Measurements from ENCODE around the gene MGAT5.

Gene MGAT5

DNA sequence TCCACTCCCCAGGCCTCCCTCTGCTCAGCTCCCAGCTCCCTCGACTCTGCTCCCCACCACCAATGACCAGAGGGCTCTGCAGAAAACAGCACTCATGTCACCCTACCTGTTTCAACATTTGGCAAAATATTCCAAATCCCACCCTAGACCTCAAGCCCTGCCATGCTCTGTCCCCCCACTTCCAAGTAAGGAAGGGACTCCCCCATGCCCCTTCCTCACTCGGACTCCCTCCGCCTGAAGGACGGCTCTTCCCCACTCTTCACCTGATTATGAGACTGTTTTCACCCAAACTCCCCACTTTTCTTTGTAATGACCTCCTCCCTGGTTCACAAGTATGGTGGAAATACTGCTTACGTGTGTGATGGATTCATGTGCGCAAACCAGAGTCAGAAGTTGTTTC lies 208.4 kb downstream of the MGAT5 start:
- TF ChIP-seq, protein P1, sequence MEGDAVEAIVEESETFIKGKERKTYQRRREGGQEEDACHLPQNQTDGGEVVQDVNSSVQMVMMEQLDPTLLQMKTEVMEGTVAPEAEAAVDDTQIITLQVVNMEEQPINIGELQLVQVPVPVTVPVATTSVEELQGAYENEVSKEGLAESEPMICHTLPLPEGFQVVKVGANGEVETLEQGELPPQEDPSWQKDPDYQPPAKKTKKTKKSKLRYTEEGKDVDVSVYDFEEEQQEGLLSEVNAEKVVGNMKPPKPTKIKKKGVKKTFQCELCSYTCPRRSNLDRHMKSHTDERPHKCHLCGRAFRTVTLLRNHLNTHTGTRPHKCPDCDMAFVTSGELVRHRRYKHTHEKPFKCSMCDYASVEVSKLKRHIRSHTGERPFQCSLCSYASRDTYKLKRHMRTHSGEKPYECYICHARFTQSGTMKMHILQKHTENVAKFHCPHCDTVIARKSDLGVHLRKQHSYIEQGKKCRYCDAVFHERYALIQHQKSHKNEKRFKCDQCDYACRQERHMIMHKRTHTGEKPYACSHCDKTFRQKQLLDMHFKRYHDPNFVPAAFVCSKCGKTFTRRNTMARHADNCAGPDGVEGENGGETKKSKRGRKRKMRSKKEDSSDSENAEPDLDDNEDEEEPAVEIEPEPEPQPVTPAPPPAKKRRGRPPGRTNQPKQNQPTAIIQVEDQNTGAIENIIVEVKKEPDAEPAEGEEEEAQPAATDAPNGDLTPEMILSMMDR (IDR thresholded peaks at IDR 0.05; ENCODE audit: insufficient read depth, low read depth, low read length, missing control alignments), result no peak
- no peak for DNase-seq (ENCODE audit: low read depth)
- no peak overlapping the region for H3K4me3 ChIP-seq (ENCODE audit: low read length)

DNA sequence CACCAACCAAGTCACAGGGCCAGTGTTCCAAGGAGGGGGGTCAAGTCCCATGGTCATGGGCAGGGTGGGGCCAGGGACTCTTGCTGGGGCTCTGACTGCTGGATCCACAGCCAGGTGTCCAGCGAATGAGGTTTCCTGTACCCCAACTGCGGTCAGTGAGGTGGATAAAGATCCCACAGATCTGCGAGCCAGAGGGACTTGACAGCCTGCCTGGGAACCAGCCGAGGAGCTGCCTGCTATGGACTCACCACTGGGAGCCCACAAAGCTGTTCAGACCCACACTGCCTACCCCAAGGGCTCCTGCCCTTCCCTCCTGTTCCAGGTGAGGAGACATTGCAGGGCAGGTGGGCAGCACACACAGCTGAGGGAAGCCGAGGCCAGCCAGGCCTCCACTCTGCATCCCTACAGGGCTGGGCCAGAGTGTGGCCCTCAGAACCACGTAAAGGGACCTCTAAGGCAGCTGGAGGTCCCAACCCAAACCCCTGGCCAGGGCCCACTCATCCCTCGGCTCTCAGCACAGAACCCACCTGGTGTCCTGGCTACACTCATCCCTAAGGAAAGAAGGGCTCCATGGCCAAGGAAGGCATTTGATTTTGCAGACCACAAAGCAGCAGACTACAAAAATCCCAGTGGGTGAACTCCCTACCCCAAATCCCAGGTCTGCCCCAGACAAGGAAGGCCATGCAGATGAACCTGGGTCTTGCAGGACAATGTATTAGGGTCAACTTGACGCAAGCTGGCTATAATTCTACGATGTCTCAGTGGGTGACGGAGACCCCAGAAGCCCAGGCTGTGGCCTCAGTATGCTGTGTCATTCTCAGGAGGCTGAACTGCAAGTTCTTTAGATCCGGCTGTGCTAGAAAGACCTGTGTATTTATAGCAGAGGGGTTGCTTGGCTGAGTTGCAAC lies 209.2 kb downstream of the MGAT5 start:
- TF ChIP-seq, protein P1 (IDR thresholded peaks at IDR 0.05; ENCODE audit: insufficient read depth, low read depth, low read length, missing control alignments), result no peak
- no peak for DNase-seq (ENCODE audit: low read depth)
- H3K4me3 ChIP-seq (ENCODE audit: low read length), result no peak overlapping the region

DNA sequence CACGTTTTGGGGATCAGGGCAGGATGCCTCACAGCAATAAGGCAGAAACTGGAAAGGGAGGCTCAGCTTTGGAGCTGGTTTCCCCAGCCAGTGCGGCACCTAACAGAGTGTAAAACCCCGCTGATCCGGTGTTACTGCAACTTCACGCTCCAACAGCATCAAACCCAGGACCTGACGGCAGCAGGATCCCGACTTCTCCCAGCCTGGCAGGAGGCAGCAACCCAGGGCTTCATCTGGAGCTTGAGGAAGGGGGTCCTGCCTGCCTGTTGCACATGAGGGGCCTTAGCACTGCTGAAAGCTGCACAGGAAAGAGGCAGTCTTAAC lies 209.8 kb downstream of the MGAT5 start:
- H3K4me3 ChIP-seq (ENCODE audit: low read length), result no peak overlapping the region
- TF ChIP-seq, protein P1 (IDR thresholded peaks at IDR 0.05; ENCODE audit: insufficient read depth, low read depth, low read length, missing control alignments), result no peak
- DNase-seq (ENCODE audit: low read depth), result no peak

DNA sequence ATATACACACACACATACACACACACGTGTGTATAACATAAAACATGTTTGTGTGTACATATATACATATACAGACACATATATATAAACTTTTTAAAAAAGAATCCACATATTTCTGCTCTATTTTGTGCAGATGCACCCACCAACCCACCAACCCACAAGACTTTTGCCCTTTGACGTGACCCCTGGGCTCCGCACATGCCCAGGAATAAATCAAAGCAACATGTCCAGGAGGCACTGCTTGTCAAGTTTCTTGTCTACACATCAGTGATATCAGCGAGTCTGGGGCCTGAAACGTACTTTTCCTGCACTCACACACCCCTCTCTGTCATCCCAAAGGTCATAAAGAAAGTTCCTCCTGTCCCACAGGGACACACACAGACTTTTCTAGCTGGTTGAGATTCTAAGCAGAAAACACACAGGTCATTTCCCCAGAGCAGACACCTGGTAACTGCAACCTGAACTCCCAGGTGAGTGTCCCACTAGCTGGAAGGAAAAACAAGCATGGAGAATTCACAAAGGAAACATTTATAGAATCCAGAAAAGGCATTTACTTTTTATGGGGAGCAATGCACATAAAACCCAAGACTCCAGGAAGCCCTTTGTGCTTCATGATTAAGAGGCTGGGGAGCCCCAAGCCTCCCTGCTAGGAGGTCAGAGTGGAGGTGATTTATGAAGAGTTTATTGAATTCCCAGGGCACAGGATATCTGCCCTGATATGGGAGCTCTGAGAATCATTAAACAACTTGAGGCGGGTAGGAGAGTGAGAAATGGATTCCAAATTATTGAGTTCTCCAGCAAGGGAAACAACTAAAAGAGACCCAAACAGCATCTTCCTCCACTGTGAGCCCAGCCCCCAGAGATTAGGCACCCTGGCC lies 211.6 kb downstream of the MGAT5 start:
- no peak for DNase-seq (ENCODE audit: low read depth)
- no peak overlapping the region for H3K4me3 ChIP-seq (ENCODE audit: low read length)
- TF ChIP-seq, protein P1 (IDR thresholded peaks at IDR 0.05; ENCODE audit: insufficient read depth, low read depth, low read length, missing control alignments), result no peak

DNA sequence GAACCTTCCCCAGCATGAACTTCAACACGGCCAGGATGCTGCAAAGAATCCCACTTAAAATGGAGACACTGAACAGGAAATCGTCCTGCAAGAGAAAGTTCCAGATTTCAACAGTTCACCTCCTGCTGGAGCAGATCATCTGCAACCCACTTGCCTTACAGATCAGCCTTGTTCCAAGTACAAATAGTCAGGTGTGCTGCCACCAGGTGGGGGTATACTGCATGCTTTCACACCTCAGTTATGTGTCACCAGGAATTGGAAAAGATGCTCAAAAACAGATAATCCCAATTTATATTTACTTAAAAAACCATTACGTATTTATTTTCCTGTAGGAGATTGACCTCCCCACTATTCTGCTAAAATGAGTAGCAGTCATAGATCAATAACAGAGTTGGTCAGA lies 212.3 kb downstream of the MGAT5 start:
- no peak overlapping the region for H3K4me3 ChIP-seq (ENCODE audit: low read length)
- TF ChIP-seq, protein P1 (IDR thresholded peaks at IDR 0.05; ENCODE audit: insufficient read depth, low read depth, low read length, missing control alignments), result peak; percentile 58
- DNase-seq (ENCODE audit: low read depth), result peak; percentile 66

DNA sequence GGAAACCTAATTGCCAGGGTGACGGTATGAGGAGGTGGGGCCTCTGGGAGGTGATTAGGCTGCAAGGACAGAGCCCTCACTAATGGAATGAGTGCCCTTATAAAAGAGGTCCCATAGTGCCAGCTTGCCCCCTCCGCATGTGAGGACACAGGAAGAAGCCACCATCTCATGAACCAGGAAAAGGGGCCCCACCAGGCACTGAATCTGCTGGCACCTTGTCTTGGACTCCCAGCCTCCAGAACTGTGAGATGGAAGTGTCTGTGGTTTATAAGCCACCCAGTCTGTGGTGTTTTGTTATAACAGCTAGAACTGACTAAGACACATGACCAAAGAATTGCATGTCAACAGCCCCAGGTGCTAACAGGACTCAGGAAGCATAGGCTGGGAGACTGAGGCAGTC lies 214.3 kb downstream of the MGAT5 start:
- H3K4me3 ChIP-seq (ENCODE audit: low read length), result no peak overlapping the region
- TF ChIP-seq, protein P1 (IDR thresholded peaks at IDR 0.05; ENCODE audit: insufficient read depth, low read depth, low read length, missing control alignments), result no peak
- no peak for DNase-seq (ENCODE audit: low read depth)

Measured in epithelial cell of esophagus (primary cell).